ENCODE measurements around the gene SMIM24.
A peak's percentile ranks its signal among the peaks of the same experiment; 100 is the strongest.

The SMIM24 gene

GRCh38 chr19:3443840-3444694 lies 36.3 kb downstream of the SMIM24 start:
- TF ChIP-seq, protein P1, sequence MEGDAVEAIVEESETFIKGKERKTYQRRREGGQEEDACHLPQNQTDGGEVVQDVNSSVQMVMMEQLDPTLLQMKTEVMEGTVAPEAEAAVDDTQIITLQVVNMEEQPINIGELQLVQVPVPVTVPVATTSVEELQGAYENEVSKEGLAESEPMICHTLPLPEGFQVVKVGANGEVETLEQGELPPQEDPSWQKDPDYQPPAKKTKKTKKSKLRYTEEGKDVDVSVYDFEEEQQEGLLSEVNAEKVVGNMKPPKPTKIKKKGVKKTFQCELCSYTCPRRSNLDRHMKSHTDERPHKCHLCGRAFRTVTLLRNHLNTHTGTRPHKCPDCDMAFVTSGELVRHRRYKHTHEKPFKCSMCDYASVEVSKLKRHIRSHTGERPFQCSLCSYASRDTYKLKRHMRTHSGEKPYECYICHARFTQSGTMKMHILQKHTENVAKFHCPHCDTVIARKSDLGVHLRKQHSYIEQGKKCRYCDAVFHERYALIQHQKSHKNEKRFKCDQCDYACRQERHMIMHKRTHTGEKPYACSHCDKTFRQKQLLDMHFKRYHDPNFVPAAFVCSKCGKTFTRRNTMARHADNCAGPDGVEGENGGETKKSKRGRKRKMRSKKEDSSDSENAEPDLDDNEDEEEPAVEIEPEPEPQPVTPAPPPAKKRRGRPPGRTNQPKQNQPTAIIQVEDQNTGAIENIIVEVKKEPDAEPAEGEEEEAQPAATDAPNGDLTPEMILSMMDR (IDR thresholded peaks at IDR 0.05) = no peak
- H3K4me3 ChIP-seq = peak overlapping the region; percentile 13
- no peak for DNase-seq (ENCODE audit: low spot score)
- peak overlapping the region; percentile 20 to 74 for H3K27ac ChIP-seq

- no peak for DNase-seq (ENCODE audit: low spot score)
- TF ChIP-seq, protein P1 (IDR thresholded peaks at IDR 0.05) = no peak
- peak overlapping the region in 1 of 2 donors; percentile 67 for H3K27ac ChIP-seq
These were observed 37.7 kb downstream of the SMIM24 start for GRCh38 chr19:3442487-3443071.

GRCh38 chr19:3441986-3442329 lies 38.4 kb downstream of the SMIM24 start:
- DNase-seq (ENCODE audit: low spot score) = no peak
- TF ChIP-seq, protein P1 (IDR thresholded peaks at IDR 0.05) = no peak
- no peak overlapping the region for H3K4me3 ChIP-seq
- peak overlapping the region in 1 of 2 donors; percentile 28 for H3K27ac ChIP-seq

More at GRCh38 chr19:3442487-3443071, 37.7 kb downstream of the SMIM24 start:
- no peak overlapping the region for H3K4me3 ChIP-seq

DNA sequence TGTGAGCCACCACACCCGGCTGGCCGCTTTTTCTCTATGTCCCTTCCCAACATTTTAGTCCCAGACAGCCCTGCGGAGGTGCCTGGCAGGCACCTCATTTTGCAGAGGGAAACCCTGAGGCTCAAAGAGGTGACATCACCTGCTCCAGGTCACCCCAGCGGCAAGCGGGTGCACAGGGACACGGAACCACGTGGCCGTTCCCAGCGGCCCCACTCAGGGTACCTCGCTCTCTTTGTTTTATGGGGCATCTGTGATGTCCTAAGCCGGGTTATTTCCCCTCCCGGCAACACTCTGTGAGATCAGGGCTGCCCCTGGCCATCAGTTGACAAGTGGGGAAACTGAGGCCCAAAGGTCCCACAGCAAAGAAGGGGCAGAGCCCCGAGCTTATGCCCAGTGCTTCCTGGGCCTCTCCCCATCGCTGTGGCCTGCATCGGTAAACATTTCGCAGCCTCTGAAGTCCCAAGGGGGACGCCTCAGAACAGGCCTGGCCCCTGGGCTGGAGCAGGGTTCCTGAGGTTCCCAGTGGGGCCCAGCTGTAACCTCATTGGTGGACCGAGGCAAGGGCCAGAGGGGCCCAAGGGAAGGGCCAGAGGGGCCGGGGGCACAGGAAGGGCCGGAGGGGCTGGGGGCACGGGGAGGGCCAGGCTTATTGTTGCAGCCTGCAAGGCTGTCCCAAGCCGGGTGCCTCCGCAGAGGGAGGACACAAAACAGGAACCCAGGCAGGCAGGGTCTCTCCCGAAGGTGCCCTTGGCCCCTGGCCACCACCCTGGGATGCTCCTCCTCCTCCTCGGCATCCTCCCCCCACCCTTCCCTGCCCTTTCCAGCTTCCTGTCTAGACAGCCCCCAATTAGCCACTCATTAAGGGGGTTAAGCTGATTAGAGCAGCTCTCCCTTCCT lies 39.0 kb downstream of the SMIM24 start:
- TF ChIP-seq, protein P1 (IDR thresholded peaks at IDR 0.05) = no peak
- H3K27ac ChIP-seq = peak overlapping the region in 1 of 2 donors; percentile 28
- DNase-seq (ENCODE audit: low spot score) = no peak
- H3K4me3 ChIP-seq = no peak overlapping the region

- TF ChIP-seq, protein P1 (IDR thresholded peaks at IDR 0.05) = no peak
- Histone ChIP-seq H3K27ac (peak overlapping the region in 1 of 2 donors; percentile 28), H3K4me3 (no peak overlapping the region)
- no peak for DNase-seq (ENCODE audit: low spot score)
These were observed 40.2 kb downstream of the SMIM24 start for GRCh38 chr19:3440082-3440481.

DNA sequence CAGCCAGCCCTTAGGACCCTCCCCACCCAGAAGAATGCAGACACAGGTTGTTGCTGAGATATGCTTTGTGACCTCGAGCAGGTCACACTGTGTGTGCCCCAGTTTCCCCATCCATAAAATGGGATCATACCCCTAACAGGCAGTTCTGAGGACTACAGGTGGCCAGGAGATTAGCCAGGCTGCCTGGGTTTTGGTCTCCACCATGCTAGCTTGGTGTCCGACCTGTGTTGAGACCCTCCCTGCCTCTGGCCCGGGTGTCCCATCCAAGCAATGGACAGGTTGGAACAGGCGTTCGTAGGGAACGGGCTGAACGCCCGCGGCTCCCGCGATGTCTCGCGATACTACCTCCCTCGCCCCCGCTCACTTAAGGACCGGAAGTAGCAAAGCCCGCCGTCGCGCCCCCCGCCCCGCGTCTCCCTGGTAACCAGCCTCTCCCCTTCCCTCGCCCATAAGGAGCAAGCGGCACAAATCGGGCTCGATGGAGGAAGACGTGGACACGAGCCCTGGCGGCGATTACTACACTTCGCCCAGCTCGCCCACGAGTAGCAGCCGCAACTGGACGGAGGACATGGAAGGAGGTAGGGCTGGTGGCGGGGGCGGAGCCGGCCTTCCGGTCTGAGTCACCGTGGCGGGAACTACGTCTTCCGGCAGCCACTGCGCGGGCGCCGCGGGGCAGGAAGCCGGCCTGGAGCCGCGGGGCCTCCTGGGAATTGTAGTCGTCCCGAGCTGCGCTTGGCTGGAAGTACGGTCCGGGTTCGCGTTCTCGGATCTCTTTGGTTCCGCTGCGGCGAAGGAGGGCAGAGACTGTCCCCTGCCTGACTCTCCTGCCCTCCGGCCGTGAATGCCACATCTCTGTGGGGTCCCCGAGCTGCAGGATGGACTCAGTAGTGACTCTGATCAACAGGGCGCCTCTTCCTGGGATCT lies 45.4 kb downstream of the SMIM24 start:
- peak; percentile 97 for DNase-seq (ENCODE audit: low spot score)
- TF ChIP-seq, protein P1 (IDR thresholded peaks at IDR 0.05) = no peak
- Histone ChIP-seq H3K27ac (peak overlapping the region; percentile 57 to 92), H3K4me3 (peak overlapping the region; percentile 69)
